Cardiac fibroblast (primary cell): ENCODE results near the gene NPIPB9.
"Not testable (repeated sequence)": the region's sequence is repeated elsewhere in the genome, so short reads cannot be mapped to it uniquely, and the experiment has no call there.

Source experiments
- DNase-seq, 2 donors: peaks; one replicate each; pipeline versions ENCODE4 v3.0.0 to v3.0.0-alpha.2; 2010; ENCODE audit warnings: low read depth in 2 of 2
- H3K4me3 ChIP-seq, 2 donors: replicated peaks in 1 of 2; 1 replicate in 1 of 2; 2 replicates in 1 of 2; pipeline ENCODE4 v1.5.1; 2011; ENCODE audit warnings: low read depth in 2 of 2, low read length in 2 of 2, mild to moderate bottlenecking in 2 of 2, moderate library complexity in 1 of 2

The NPIPB9 gene

GRCh38 chr16:28751487-28751886 is at the start of gene NPIPB9:
TSS of gene NPIPB9 (plus strand) at chr16:28751787.
- H3K4me3 ChIP-seq, DNase-seq: not testable (repeated sequence)

GRCh38 chr16:28704246-28704645 is 47.3 kb upstream of the NPIPB9 start:
- DNase-seq, result not testable (repeated sequence)

GRCh38 chr16:28711220-28712083 is 40.1 kb upstream of the NPIPB9 start, which contains the start of gene EIF3C:
TSS of gene EIF3C (plus strand) at chr16:28711464. CDS start at chr16:28711687, 223 bp downstream.
- H3K4me3 ChIP-seq, result peak within 1 kb of the TSS in 1 of 2 donors; percentile 34
- DNase-seq, result not testable (repeated sequence)

More at GRCh38 chr16:28704246-28704645, 47.3 kb upstream of the NPIPB9 start:
- H3K4me3 ChIP-seq, result not testable (repeated sequence)

GRCh38 chr16:28722852-28723650 is 28.5 kb upstream of the NPIPB9 start:
- DNase-seq, H3K4me3 ChIP-seq: not testable (repeated sequence)

- not testable (repeated sequence) for H3K4me3 ChIP-seq, DNase-seq
Observed at GRCh38 chr16:28731253-28731652, 20.3 kb upstream of the NPIPB9 start.

- not testable (repeated sequence) for DNase-seq, H3K4me3 ChIP-seq
Observed at GRCh38 chr16:28732455-28733124, 19.0 kb upstream of the NPIPB9 start.

- not testable (repeated sequence) for DNase-seq
Observed at GRCh38 chr16:28739787-28740186, 11.8 kb upstream of the NPIPB9 start.

GRCh38 chr16:28740631-28741030 is 11.0 kb upstream of the NPIPB9 start:
- not testable (repeated sequence) for DNase-seq, H3K4me3 ChIP-seq

More at GRCh38 chr16:28739787-28740186, 11.8 kb upstream of the NPIPB9 start:
- H3K4me3 ChIP-seq, result not testable (repeated sequence)

GRCh38 chr16:28741295-28741694 is 10.3 kb upstream of the NPIPB9 start:
- not testable (repeated sequence) for DNase-seq, H3K4me3 ChIP-seq

GRCh38 chr16:28746618-28747350 is 4.8 kb upstream of the NPIPB9 start:
- not testable (repeated sequence) for DNase-seq, H3K4me3 ChIP-seq

- not testable (repeated sequence) for DNase-seq, H3K4me3 ChIP-seq
Observed at GRCh38 chr16:28749997-28750465, 1.6 kb upstream of the NPIPB9 start.

- not testable (repeated sequence) for H3K4me3 ChIP-seq, DNase-seq
Observed at GRCh38 chr16:28750469-28751067, 1.0 kb upstream of the NPIPB9 start.

GRCh38 chr16:28781697-28782096 is 30.1 kb downstream of the NPIPB9 start:
- not testable (repeated sequence) for H3K4me3 ChIP-seq, DNase-seq

GRCh38 chr16:28782357-28782756 is 30.8 kb downstream of the NPIPB9 start:
- not testable (repeated sequence) for DNase-seq, H3K4me3 ChIP-seq
